ENCODE results near the gene ARL3.
A peak's percentile ranks its signal among the peaks of the same experiment; 100 is the strongest.

The ARL3 gene

DNA sequence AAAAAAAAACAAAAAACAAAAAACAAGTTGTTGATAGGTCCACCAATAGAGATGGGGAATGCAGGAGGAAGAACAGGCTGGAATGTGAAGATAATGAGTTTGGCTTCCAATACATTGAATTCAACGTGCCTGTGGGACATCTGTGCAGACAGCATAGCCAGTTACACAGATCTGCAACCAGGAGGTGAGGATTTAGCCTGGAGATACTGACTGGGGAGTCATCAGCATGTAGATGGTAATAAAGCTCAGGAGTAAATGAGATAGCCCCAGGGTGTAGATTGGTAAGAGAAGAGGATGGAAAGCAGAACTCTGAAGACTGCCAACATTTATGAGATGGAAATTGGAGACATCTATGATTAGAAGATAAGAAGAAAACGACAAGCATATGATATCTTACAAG lies 74.7 kb downstream of the ARL3 start:
- DNase-seq (ENCODE audit: low spot score) = no peak

GRCh38 chr10:102635377-102635776 lies 78.8 kb downstream of the ARL3 start:
- DNase-seq (ENCODE audit: low spot score) = no peak

GRCh38 chr10:102634686-102635085 lies 79.5 kb downstream of the ARL3 start:
- DNase-seq (ENCODE audit: low spot score) = no peak

DNA sequence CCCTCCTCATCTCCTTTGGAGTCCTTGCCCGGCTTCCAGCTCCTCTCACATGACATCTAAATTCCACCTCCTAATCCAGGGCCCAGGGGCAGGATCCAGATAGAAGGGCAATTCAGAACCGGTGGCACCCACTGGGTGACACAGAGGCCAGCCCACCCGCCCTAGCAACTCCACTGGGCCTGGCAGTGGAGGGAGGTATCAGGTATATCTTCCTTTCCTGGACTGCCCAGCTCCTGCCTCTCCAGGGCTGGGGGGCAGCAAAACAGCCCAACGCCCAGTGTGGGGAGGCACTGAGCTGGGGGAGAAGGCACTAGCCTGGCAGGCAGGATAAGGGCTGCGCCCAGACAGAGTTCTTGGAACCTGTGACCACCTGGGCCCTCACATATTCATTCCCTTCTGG lies 80.3 kb downstream of the ARL3 start:
- DNase-seq (ENCODE audit: low spot score) = no peak

DNA sequence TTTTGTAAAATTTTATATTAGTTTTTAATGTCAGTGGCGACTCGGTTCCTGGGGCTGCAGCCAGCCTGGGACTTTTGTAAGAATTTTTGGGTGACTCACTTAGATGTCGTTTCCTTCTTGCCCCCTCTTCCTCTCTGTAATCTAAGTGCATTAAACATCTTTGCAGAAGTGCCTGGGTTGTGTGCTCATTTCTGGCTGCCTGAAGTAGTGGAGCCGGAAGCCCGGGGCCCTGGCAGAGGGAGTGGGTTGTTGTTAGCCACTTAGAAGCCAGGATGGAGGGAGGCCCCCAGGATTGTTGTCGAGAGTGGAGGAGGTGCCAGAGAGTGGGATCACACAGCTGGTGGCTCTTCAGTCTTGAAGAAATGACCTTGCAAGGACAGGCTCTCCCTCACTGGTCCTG lies 80.9 kb downstream of the ARL3 start:
- peak; percentile 54 for DNase-seq (ENCODE audit: low spot score)

- DNase-seq (ENCODE audit: low spot score) = no peak
Observed at GRCh38 chr10:102632394-102633111, 81.6 kb downstream of the ARL3 start.

GRCh38 chr10:102631525-102632393 lies 82.4 kb downstream of the ARL3 start:
- no peak for DNase-seq (ENCODE audit: low spot score)

GRCh38 chr10:102630663-102631062 lies 83.5 kb downstream of the ARL3 start:
- DNase-seq (ENCODE audit: low spot score) = no peak

DNA sequence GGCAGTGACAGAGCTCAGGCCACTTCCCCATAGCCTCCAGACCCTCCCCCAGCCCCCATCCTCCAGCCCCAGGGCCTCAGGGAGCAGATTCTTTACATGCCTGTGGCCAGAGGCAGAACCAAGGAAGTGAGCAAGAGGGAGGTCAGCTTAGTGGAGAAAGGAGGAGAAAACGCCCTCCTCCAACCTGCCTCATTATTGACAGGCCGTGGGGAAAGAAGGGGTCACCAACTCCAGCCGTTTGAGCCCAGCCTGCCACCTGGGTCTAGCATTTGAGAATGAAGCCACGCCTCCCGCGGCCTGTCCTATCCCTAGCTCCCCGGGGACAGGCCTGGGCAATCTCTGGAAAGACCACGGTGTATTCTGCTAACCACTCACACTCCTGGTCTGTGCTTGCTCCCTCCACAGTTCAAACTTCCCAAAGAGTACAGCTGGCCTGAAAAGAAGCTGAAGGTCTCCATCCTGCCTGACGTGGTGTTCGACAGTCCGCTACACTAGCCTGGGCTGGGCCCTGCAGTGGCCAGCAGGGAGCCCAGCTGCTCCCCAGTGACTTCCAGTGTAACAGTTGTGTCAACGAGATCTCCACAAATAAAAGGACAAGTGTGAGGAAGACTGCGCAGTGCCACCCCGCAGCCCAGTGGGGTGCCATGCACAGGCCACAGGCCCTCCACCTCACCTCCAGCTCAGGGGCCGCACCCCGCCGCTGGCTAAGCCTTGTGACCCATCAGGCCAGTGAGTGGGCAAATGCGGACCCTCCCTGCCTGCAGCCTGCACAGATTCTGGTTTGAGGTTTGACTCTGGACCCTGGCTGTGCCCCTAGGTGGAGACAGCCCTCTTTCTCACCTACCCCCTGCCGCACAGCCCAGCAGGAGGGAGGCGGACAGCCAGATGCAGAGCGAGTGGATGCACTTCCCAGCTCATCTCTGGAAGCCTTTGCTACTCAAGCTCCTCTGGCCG lies 84.3 kb downstream of the ARL3 start:
- DNase-seq (ENCODE audit: low spot score) = no peak

DNA sequence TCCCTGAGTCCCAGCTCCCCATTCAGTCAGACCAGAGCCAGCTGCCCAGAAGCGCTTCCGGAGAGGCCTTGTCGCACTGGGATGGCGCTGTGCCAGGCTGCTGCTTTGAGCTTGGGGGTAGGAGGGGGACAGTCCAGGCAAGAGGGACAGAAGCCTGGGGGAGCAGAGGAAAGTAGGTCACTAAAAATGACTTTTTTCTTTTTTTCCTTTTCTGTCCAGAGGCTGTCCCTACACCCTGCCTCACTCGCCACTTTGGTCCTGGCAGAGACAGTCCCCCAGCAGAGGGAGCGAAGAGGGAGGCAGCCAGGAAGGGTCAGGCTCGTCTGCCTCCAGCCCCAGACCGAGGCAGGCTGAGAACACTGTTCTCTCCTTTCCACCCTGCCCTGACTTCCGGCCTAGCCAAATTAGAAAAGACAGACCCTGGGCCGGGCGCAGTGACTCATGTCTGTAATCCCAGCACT lies 85.7 kb downstream of the ARL3 start:
- no peak for DNase-seq (ENCODE audit: low spot score)

- no peak for DNase-seq (ENCODE audit: low spot score)
Observed at GRCh38 chr10:102627736-102628293, 86.4 kb downstream of the ARL3 start.

- no peak for DNase-seq (ENCODE audit: low spot score)
Observed at GRCh38 chr10:102627291-102627735, 86.9 kb downstream of the ARL3 start.

GRCh38 chr10:102626026-102626685 lies 88.0 kb downstream of the ARL3 start:
- no peak for DNase-seq (ENCODE audit: low spot score)

DNA sequence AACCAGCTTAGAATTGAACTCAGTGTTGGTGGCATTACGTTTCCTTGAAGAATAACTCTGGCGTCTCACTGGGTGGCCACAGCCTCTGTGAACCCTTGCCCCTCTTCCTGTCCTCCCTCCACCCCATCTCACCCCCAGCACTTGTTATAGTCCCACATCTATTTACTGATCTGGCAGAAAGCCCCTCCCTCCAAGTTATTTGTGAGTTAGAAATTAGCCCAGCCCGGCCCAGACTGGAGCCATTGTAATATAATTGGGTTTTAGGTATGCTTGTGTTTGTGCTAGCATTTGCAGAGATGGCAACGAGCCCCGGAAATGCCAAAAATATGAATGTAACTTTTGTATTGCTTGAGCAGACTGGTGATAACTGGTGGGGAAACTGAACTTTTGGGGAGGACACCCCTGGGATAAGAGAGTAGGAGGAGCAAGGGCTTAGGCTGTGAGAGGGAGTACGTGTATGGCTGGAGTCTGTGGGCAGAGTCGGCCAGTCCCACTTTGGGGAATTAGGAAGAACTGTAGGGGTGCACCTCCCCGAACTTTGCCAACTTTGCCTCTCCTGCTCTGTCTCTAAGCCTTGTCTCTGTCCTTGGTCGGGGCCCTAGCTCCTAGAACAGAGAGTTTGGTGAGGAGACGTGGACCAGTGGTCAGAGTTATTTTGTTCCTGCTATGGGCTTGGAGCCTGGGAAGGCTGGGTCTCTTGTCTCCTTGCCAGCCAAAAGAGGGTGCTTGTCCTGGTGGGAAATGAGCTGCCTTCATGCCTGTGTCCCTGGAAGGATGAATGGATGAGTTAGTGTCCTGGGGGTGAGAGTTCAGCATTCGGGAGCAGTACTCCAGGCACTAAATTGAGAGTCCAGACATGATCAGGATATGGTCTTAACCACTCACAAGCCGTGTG lies 89.2 kb downstream of the ARL3 start:
- no peak for DNase-seq (ENCODE audit: low spot score)

DNA sequence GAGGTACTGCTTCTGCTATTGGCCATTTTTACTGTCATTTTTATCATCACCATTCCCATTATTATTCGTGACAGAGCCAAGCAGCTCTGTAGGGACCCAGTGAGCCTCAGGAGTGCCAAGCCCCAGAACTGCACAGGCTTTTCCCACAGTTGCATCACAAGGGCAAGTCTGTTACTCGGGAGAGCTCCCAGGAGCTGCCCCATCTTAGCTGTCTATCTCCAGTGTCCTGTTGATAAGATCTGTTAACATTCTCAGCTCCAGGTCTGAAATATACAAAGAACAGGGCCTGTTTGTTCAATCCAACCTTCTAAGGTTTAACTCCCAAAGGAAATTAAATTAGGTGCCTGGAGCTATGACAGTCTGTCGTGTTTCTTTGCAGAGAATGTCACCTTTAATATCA lies 90.1 kb downstream of the ARL3 start:
- no peak for DNase-seq (ENCODE audit: low spot score)
